B cell (primary cell): ENCODE measurements around the gene CTXND1.

Experiments used
- CTCF ChIP-seq: fragments of 200-600 bp; IDR thresholded peaks from one replicate; pipeline ENCODE4 v1.8.0; 2022; ENCODE audit warnings: antibody characterized with exemption, mild to moderate bottlenecking
- EZH2 ChIP-seq: IDR thresholded peaks from 2 replicates; pipeline ENCODE4 v1.6.1; 2012; ENCODE audit warnings: borderline replicate concordance, low read depth, mild to moderate bottlenecking, moderate library complexity, low read length; ENCODE audit not compliant: insufficient read depth, poor library complexity, severe bottlenecking

DNA sequence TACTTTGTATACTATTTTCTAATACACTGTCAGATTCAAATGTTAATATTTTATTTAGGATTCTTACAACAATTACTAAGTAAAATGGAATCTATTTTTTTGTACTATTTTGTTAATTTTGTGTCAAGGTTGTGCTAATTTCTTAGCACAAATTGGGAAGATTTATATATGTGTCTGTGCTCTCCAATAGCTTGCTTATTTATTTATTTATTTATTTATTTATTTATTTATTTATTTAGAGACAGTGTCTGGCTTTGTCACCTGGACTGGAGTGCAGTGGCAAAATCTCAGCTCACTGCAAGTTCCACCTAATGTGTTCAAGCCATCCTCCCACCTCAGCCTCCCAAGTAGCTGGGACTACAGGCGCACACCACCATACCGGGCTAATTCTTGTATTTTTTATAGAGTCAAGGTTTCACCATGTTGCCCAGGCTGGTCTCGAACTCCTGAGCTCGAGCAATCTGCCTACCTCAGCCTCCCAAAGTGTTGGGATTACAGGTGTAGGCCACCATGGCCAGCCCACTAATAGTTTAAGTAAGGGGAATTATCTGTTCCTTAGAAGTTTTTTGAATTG, 34.6 kb downstream of the CTXND1 start:
- TF ChIP-seq CTCF (no peak), EZH2 (no peak)
